SU-DHL-6 (cell line): ENCODE measurements around the gene FOLR1.

Experiments
- H2AFZ ChIP-seq: fragments of 200-600 bp; sonication (generic); 2 replicates; pipeline ENCODE4 v1.6.1; 2014; ENCODE audit warnings: low read depth, mild to moderate bottlenecking, moderate library complexity, mixed read lengths, antibody characterized with exemption, low read length; ENCODE audit not compliant: severe bottlenecking
- H3F3A ChIP-seq: fragments of 200-600 bp; shearing (Covaris generic); 2 replicates; pipeline ENCODE4 v1.6.0; 2016; ENCODE audit warnings: antibody characterized with exemption, mild to moderate bottlenecking; ENCODE audit not compliant: insufficient read depth
- H3K27ac ChIP-seq: fragments of 200-600 bp; sonication (generic); 2 replicates; pipeline ENCODE4 v1.5.1; 2016; ENCODE audit warnings: low read depth, mild to moderate bottlenecking, low read length, moderate library complexity, mixed read lengths
- H3K27me3 ChIP-seq: fragments of 200-600 bp; sonication (generic), shearing (Covaris generic); 2 replicates; pipeline ENCODE4 v1.6.0; 2014; ENCODE audit warnings: mild to moderate bottlenecking, low read length
- H3K36me3 ChIP-seq: fragments of 200-600 bp; sonication (generic); 2 replicates; pipeline ENCODE4 v1.6.1; 2014; ENCODE audit warnings: mild to moderate bottlenecking, low read length, mixed read lengths
- H3K4me2 ChIP-seq: fragments of 300-600, 200-600 bp; shearing (Covaris generic), sonication (generic); 2 replicates; pipeline ENCODE4 v1.6.0; 2014; ENCODE audit warnings: low read length, low read depth, mild to moderate bottlenecking; ENCODE audit not compliant: poor library complexity, severe bottlenecking
- H3K4me3 ChIP-seq: fragments of 200-600 bp; sonication (generic); 2 replicates; pipeline ENCODE4 v1.5.1; 2014; ENCODE audit warnings: antibody characterized with exemption, low read length, mild to moderate bottlenecking, mixed read lengths; ENCODE audit not compliant: insufficient read depth, poor library complexity, severe bottlenecking
- H3K79me2 ChIP-seq: fragments of 200-600 bp; sonication (generic); 2 replicates; pipeline ENCODE4 v1.6.1; 2014; ENCODE audit warnings: mild to moderate bottlenecking, low read length, moderate library complexity; ENCODE audit not compliant: insufficient read depth
- H3K9ac ChIP-seq: fragments of 200-600 bp; sonication (generic); 2 replicates; pipeline ENCODE4 v1.7.0; 2014; ENCODE audit warnings: mild to moderate bottlenecking, low read length
- H3K9me2 ChIP-seq: fragments of 200-600 bp; sonication (generic); replicated peaks from 2 replicates; pipeline ENCODE4 v1.6.1; 2014; ENCODE audit warnings: low read length; ENCODE audit not compliant: insufficient read depth
- H3K9me3 ChIP-seq: fragments of 200-600 bp; sonication (generic); 2 replicates; pipeline ENCODE4 v1.6.1; 2014; ENCODE audit warnings: low read length, mixed read lengths; ENCODE audit not compliant: insufficient read depth
- H4K20me1 ChIP-seq: fragments of 200-600 bp; sonication (generic); 2 replicates; pipeline ENCODE4 v1.6.1; 2014; ENCODE audit warnings: low read depth, mild to moderate bottlenecking, antibody characterized with exemption, low read length, moderate library complexity, mixed read lengths
- EZH2phosphoT487 ChIP-seq: fragments of 200-600 bp; sonication (generic), shearing (Covaris generic); conservative IDR thresholded peaks from 2 replicates; pipeline ENCODE4 v1.6.1; 2018; ENCODE audit warnings: mild to moderate bottlenecking, antibody characterized with exemption, low read length, moderate library complexity, mixed read lengths
- TF ChIP-seq, protein P1 (sequence below): fragments of 200-600 bp; sonication (generic); IDR thresholded peaks from one replicate; pipeline ENCODE4 v1.5.1; 2017; ENCODE audit warnings: antibody characterized with exemption, mild to moderate bottlenecking, low read length, moderate library complexity; ENCODE audit not compliant: insufficient read depth, poor library complexity, severe bottlenecking

FOLR1 gene

DNA sequence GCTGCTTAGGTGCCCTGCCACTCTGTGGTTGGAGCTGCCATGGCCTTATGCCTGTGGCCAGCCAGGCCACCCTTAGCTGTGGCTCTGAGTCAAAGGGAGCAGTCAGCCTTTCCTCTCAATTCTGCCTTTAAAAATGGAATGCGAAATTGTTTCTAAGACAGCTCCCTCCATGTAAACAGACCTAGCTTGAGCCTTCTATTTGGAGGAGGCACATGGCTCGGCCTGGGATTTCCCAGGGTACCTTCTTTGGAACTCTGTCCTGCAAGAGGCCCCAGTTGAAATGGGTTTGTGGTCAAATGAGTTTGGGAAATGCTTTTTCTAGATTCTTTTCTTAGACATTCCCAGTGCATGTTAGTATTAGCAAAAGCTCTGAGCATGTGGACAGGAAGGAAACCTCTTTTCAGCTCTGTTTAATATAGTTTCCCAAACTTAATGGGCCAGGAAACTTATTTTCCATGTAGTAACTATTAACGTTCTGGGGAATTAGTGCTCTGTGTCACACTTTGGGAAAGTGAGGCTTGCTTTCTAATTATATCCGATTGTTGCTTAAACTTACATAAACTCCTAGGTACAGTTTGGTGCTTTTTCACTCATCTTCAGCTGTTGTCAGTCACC, 44.2 kb downstream of the FOLR1 start:
- Histone ChIP-seq H3K9ac (no peak overlapping the region), H3K27me3 (no peaks in the 10 kb centered on the region), H3K9me2 (no peaks in the 10 kb centered on the region), H3F3A (peaks cover 6% of the 10 kb centered on the region), H4K20me1 (no peaks in the 10 kb centered on the region), H2AFZ (no peak overlapping the region), H3K4me3 (no peak overlapping the region), H3K79me2 (no peaks in the 10 kb centered on the region), H3K27ac (no peak overlapping the region), H3K36me3 (peaks cover 4% of the 10 kb centered on the region; the same call in 1 of the 2 replicates), H3K4me2 (no peak overlapping the region), H3K9me3 (no peaks in the 10 kb centered on the region)
- no peak for TF ChIP-seq EZH2phosphoT487

DNA sequence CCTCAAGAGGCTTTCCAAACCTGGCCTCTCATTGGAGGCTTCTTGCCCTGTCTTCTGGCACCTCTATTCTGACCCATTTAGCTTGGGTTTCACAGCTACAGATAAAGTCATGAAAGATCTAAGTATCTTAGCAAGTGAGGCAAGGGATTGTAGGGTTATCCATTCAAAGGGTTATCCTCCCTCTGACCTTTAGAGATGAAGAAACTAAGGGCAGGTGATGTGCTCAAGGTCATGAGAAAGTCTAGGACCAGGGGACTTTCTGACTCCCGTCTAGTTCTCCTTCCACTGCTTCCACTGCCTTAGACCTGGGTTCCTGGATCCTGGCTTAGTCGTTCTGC, 44.8 kb downstream of the FOLR1 start:
- no peak for TF ChIP-seq EZH2phosphoT487
- TF ChIP-seq, protein P1, sequence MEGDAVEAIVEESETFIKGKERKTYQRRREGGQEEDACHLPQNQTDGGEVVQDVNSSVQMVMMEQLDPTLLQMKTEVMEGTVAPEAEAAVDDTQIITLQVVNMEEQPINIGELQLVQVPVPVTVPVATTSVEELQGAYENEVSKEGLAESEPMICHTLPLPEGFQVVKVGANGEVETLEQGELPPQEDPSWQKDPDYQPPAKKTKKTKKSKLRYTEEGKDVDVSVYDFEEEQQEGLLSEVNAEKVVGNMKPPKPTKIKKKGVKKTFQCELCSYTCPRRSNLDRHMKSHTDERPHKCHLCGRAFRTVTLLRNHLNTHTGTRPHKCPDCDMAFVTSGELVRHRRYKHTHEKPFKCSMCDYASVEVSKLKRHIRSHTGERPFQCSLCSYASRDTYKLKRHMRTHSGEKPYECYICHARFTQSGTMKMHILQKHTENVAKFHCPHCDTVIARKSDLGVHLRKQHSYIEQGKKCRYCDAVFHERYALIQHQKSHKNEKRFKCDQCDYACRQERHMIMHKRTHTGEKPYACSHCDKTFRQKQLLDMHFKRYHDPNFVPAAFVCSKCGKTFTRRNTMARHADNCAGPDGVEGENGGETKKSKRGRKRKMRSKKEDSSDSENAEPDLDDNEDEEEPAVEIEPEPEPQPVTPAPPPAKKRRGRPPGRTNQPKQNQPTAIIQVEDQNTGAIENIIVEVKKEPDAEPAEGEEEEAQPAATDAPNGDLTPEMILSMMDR = no peak

DNA sequence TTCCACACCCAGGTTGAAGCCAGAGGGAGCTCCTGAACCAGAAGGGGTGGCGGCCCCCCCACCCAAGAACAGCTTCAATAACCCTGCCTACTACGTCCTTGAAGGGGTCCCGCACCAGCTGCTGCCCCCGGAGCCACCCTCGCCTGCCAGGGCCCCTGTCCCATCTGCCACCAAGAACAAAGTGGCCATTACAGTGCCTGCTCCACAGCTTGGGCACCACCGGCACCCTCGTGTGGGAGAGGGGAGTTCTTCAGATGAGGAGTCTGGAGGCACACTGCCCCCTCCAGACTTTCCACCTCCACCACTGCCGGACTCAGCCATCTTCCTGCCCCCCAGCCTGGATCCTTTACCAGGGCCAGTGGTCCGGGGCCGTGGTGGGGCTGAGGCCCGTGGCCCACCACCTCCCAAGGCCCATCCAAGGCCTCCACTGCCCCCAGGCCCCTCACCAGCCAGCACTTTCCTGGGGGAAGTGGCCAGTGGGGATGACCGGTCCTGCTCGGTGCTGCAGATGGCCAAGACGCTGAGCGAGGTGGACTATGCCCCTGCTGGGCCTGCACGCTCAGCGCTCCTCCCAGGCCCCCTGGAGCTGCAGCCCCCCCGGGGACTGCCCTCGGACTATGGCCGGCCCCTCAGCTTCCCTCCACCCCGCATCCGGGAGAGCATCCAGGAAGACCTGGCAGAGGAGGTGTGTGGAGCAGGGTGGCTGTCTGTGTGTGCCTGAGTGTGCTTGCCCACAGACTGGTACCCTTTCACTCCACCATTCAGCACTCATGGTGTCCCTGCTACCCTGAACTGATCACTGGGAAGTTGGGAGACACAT, 45.4 kb downstream of the FOLR1 start:
- TF ChIP-seq, protein P1 = no peak
- no peak for TF ChIP-seq EZH2phosphoT487
- Histone ChIP-seq H3K4me2 (no peak overlapping the region), H3F3A (peaks cover 6% of the 10 kb centered on the region), H3K79me2 (no peaks in the 10 kb centered on the region), H2AFZ (no peak overlapping the region), H3K36me3 (peaks cover 4% of the 10 kb centered on the region; the same call in 1 of the 2 replicates), H3K9ac (no peak overlapping the region), H3K4me3 (no peak overlapping the region), H3K9me3 (no peaks in the 10 kb centered on the region), H3K27me3 (no peaks in the 10 kb centered on the region), H3K27ac (no peak overlapping the region), H4K20me1 (no peaks in the 10 kb centered on the region), H3K9me2 (no peaks in the 10 kb centered on the region)

More for the DNA sequence above, 44.8 kb downstream of the FOLR1 start:
- Histone ChIP-seq H3F3A (peaks cover 6% of the 10 kb centered on the region), H3K27me3 (no peaks in the 10 kb centered on the region), H3K9me2 (no peaks in the 10 kb centered on the region), H3K4me3 (no peak overlapping the region), H3K4me2 (no peak overlapping the region), H3K9ac (no peak overlapping the region), H4K20me1 (no peaks in the 10 kb centered on the region), H3K79me2 (no peaks in the 10 kb centered on the region), H2AFZ (no peak overlapping the region), H3K36me3 (peaks cover 4% of the 10 kb centered on the region; the same call in 1 of the 2 replicates), H3K27ac (no peak overlapping the region), H3K9me3 (no peaks in the 10 kb centered on the region)

DNA sequence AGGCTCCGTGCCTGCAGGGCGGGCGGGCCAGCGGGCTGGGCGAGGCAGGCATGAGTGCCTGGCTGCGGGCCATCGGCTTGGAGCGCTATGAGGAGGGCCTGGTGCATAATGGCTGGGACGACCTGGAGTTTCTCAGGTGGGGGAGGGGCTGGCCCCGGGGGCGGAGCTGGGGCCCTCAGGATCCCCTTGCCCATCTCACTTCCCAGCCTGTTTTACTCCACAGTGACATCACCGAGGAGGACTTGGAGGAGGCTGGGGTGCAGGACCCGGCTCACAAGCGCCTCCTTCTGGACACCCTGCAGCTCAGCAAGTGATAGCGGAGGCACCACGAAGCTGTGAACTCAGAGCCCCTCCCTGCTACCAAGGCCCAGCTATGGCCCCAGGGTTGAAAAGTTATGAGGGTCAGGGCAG, 46.1 kb downstream of the FOLR1 start:
- no peaks in the 10 kb centered on the region for H4K20me1 ChIP-seq
- no peak overlapping the region for H3K9ac ChIP-seq
- H3F3A ChIP-seq = peaks cover 6% of the 10 kb centered on the region
- no peak overlapping the region for H3K4me3 ChIP-seq
- TF ChIP-seq, protein P1 = peak; percentile 84
- no peak for TF ChIP-seq EZH2phosphoT487
- H2AFZ ChIP-seq = no peak overlapping the region
- H3K36me3 ChIP-seq = peaks cover 4% of the 10 kb centered on the region; the same call in 1 of the 2 replicates
- H3K9me3 ChIP-seq = no peaks in the 10 kb centered on the region
- no peaks in the 10 kb centered on the region for H3K79me2 ChIP-seq
- no peaks in the 10 kb centered on the region for H3K9me2 ChIP-seq
- no peak overlapping the region for H3K4me2 ChIP-seq
- no peak overlapping the region for H3K27ac ChIP-seq
- H3K27me3 ChIP-seq = no peaks in the 10 kb centered on the region
